HepG2 (cell line): ENCODE data around the gene SGPL1. TPM values are rescaled to one million over a fixed set of nuclear protein-coding genes. Genes with fewer than 3 reads are reported as not detected.
A peak's percentile ranks its signal among the peaks of the same experiment; 100 is the strongest.

ENCODE experiments used
- BCL3 ChIP-seq: sonication (generic); formaldehyde crosslinking; IDR thresholded peaks from 2 replicates; pipeline ENCODE4 v1.5.1; 2020; ENCODE audit warnings: mild to moderate bottlenecking, missing genetic modification reagents, moderate library complexity
- GABPA ChIP-seq, 2 experiments: IDR thresholded peaks; 2 replicates each; pipeline ENCODE4 v1.6.1; 2011 to 2016; ENCODE audit warnings: low read depth in 2 of 2, low read length in 1 of 2, missing biosample characterization in 1 of 2, missing genetic modification characterization in 1 of 2
- GABPB1 ChIP-seq: IDR thresholded peaks from 2 replicates; pipeline ENCODE4 v1.6.1; 2016; ENCODE audit warnings: mild to moderate bottlenecking, missing genetic modification reagents, moderate library complexity, missing compliant biosample characterization
- MYC ChIP-seq: sonication (generic); formaldehyde crosslinking; IDR thresholded peaks from 2 replicates; pipeline ENCODE4 v1.9.0; 2021; ENCODE audit warnings: missing genetic modification reagents, borderline replicate concordance
- PRMT3 ChIP-seq: sonication (generic); formaldehyde crosslinking; IDR thresholded peaks from 2 replicates; pipeline ENCODE4 v1.8.1; 2022; ENCODE audit warnings: low read depth, mild to moderate bottlenecking, moderate library complexity, missing genetic modification reagents, borderline replicate concordance
- TFDP1 ChIP-seq: IDR thresholded peaks from 2 replicates; pipeline ENCODE4 v1.6.1; 2016; ENCODE audit warnings: missing compliant biosample characterization, missing genetic modification reagents, borderline replicate concordance
- USF2 ChIP-seq, 2 experiments: sonication (generic) in 1 of 2; formaldehyde crosslinking in 1 of 2; IDR thresholded peaks; 2 replicates each; pipeline versions ENCODE4 v1.5.1 to v1.6.1; 2011 to 2020; ENCODE audit warnings: borderline replicate concordance in 1 of 2, low read depth in 1 of 2, low read length in 1 of 2, mild to moderate bottlenecking in 1 of 2, missing genetic modification reagents in 1 of 2, moderate library complexity in 1 of 2
- ZNF10 ChIP-seq: sonication (generic); formaldehyde crosslinking; IDR thresholded peaks from 2 replicates; pipeline ENCODE4 v1.4.0; 2020; ENCODE audit warnings: mild to moderate bottlenecking, low read depth, missing genetic modification reagents, borderline replicate concordance
- ZNF142 ChIP-seq: sonication (generic); formaldehyde crosslinking; IDR thresholded peaks from 2 replicates; pipeline ENCODE4 v1.4.0; 2020; ENCODE audit warnings: missing genetic modification reagents
- ZNF230 ChIP-seq: sonication (generic); formaldehyde crosslinking; IDR thresholded peaks from 2 replicates; pipeline ENCODE4 v1.4.0; 2020; ENCODE audit warnings: mild to moderate bottlenecking, missing genetic modification reagents
- ZNF614 ChIP-seq: IDR thresholded peaks from 2 replicates; pipeline ENCODE4 v1.6.1; 2018; ENCODE audit warnings: missing biosample characterization, missing genetic modification reagents, inconsistent platforms, borderline replicate concordance
- ZNF687 ChIP-seq: sonication (generic); formaldehyde crosslinking; IDR thresholded peaks from 2 replicates; pipeline ENCODE4 v1.5.1; 2020; ENCODE audit warnings: mild to moderate bottlenecking, missing genetic modification reagents, moderate library complexity
- polyA plus RNA-seq, 8 experiments: library from polyadenylated mRNA; depleted of rRNA in 3 of 8; stranded (reverse) in 7 of 8; unstranded in 1 of 8; fragments of >200 nt; fragmentation: Illumina TruSeq in 4 of 8; extraction: Trizol in 4 of 8; gene quantifications; 2 replicates each; pipeline versions ENCODE4 v1.2.1 to v1.2.3, GENCODE V29; 2011 to 2016; ENCODE audit warnings: low read depth in 4 of 8, missing spikeins in 1 of 8, mixed read lengths in 1 of 8; ENCODE audit not compliant: insufficient read depth in 1 of 8
- total RNA-seq, 5 experiments: library from RNA; depleted of rRNA; stranded (reverse); fragments of >200 nt; fragmentation: Illumina TruSeq; extraction: Trizol; gene quantifications; 2 replicates each; pipeline ENCODE4 v1.2.3, GENCODE V29; 2016; ENCODE audit warnings: low read depth in 1 of 5

SGPL1 gene
- total and polyA plus RNA-seq, 2 of the 13 experiments (the other 11 are each of a cell fraction or from before 2014, with no cell fraction given) = 17.6 to 25.0 TPM

GRCh38 chr10:70890917-70891431, 75.2 kb downstream of the SGPL1 start (continued):
- TF ChIP-seq USF2 (IDR thresholded peaks at IDR 0.05; ENCODE audit: low read depth, low read length) (peak; percentile 44; the same call in 1 of the 2 replicates), USF2 (CRISPR knock-in tag; IDR thresholded peaks at IDR 0.05; ENCODE audit: borderline replicate concordance) (peak; percentile 74; the same call in 1 of the 2 replicates), GABPB1 (peak; percentile 24; the same call in 1 of the 2 replicates), ZNF687 (CRISPR knock-in tag) (peak; percentile 89), ZNF230 (CRISPR knock-in tag) (0 out of 2 replicates have a peak, but pooled peaks have one; percentile 15), ZNF142 (CRISPR knock-in tag) (peak; percentile 39; the same call in 1 of the 2 replicates), PRMT3 (CRISPR knock-in tag) (no peak), MYC (peak; percentile 79), TFDP1 (CRISPR knock-in tag) (peak; percentile 85), ZNF10 (CRISPR knock-in tag) (no peak), GABPA (IDR thresholded peaks at IDR 0.05; ENCODE audit: low read depth, low read length) (no peak), GABPA (CRISPR knock-in tag; IDR thresholded peaks at IDR 0.05; ENCODE audit: low read depth) (no peak), BCL3 (CRISPR knock-in tag) (0 out of 2 replicates have a peak, but pooled peaks have one; percentile 19), ZNF614 (CRISPR knock-in tag) (peak; percentile 49; the same call in 1 of the 2 replicates)
